ENCODE results near the gene ARSI.

The ARSI gene

GRCh38 chr5:150277043-150277442 lies 25.7 kb downstream of the ARSI start:
- no peak for TF ChIP-seq ZFX (IDR thresholded peaks at IDR 0.05)
- TF ChIP-seq, protein P1, sequence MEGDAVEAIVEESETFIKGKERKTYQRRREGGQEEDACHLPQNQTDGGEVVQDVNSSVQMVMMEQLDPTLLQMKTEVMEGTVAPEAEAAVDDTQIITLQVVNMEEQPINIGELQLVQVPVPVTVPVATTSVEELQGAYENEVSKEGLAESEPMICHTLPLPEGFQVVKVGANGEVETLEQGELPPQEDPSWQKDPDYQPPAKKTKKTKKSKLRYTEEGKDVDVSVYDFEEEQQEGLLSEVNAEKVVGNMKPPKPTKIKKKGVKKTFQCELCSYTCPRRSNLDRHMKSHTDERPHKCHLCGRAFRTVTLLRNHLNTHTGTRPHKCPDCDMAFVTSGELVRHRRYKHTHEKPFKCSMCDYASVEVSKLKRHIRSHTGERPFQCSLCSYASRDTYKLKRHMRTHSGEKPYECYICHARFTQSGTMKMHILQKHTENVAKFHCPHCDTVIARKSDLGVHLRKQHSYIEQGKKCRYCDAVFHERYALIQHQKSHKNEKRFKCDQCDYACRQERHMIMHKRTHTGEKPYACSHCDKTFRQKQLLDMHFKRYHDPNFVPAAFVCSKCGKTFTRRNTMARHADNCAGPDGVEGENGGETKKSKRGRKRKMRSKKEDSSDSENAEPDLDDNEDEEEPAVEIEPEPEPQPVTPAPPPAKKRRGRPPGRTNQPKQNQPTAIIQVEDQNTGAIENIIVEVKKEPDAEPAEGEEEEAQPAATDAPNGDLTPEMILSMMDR (conservative IDR thresholded peaks at IDR 0.05): no peak
- no peak overlapping the region for H3K27ac ChIP-seq

DNA sequence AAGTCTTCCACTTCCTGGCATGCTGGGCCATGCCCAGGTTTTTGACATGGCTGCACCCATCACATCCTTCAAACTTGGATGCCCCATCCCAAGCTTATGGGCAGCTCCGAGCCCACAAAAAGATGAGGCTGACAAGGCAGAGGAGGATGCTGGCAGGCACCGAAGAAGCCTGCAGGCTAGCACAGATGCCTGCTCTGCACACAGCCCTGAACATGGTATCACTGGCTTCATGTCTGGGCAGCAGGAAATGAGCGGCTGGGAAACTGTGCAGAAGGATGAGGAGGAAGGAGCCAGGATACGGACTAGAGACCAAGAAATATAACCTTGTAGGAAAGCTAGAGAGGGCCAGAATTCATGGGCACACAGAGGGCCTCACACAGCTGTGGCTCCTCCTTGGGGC lies 27.9 kb downstream of the ARSI start:
- no peak overlapping the region for H3K27ac ChIP-seq
- no peak for TF ChIP-seq ZFX (IDR thresholded peaks at IDR 0.05)
- TF ChIP-seq, protein P1 (conservative IDR thresholded peaks at IDR 0.05): no peak

DNA sequence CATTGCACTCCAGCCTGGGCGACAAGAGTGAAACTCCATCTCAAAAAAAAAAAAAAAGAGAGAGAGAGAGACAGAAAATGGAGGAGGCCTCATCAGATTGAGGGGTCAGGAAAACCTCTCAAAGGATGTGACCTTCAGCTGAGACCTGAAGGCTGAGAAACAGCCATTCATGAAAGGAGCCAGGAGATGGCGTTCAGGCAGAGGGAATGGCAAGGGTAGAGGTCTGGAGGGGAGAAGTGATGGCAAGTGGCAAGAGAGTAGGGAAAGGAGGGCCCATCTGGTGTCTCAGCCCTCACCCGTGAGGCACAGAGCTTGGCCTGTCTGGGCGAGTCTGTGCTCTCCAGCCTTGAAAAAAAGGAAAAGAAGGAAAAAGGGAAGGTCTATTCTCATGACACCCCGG lies 30.2 kb downstream of the ARSI start:
- TF ChIP-seq, protein P1 (conservative IDR thresholded peaks at IDR 0.05): no peak
- TF ChIP-seq ZFX (IDR thresholded peaks at IDR 0.05): no peak

DNA sequence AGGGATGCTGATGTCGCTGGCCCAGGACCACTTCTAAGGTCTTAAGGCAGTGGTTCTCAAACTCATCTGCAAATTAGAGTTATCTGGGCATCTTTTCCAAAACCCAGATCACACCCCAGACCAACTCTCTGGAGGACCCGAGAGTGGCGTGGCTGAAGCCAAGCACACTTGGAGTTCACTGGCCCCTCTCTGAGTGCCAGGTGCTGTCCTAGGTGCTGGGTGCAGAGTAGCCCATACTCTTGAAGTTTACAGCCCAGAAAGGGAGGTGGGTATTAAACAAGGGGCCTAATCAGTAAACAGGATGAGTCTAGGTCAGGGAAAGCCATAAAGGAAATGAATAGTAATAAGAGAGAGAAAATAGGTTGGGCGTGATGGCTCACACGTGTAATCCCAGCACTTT lies 30.8 kb downstream of the ARSI start:
- no peak overlapping the region for H3K27ac ChIP-seq
- TF ChIP-seq, protein P1 (conservative IDR thresholded peaks at IDR 0.05): no peak
- TF ChIP-seq ZFX (IDR thresholded peaks at IDR 0.05): no peak

More for the DNA sequence above, 30.2 kb downstream of the ARSI start:
- no peak overlapping the region for H3K27ac ChIP-seq

DNA sequence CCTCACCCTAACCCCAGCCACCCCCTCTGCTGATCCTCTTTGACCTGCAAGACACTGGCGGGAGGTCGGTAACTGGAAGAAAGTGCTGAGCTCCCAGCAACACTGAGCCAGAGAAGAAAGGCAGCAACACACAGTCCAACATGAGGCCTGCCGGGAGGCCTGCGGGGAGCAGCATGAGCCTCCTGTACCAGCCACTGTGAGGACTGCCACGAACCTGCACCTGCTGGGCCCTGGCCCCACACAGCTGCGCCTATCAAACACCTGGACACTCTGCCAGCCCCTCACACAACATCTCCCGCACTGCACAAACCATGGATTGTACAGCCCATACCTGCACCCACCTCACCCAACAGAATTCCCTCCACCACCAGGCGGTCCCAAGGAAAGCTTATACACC lies 31.4 kb downstream of the ARSI start:
- TF ChIP-seq, protein P1 (conservative IDR thresholded peaks at IDR 0.05): no peak
- TF ChIP-seq ZFX (IDR thresholded peaks at IDR 0.05): no peak
- H3K27ac ChIP-seq: no peak overlapping the region

- no peak overlapping the region for H3K27ac ChIP-seq
- TF ChIP-seq, protein P1 (conservative IDR thresholded peaks at IDR 0.05): no peak
- no peak for TF ChIP-seq ZFX (IDR thresholded peaks at IDR 0.05)
Observed at GRCh38 chr5:150270541-150271295, 32.0 kb downstream of the ARSI start.

GRCh38 chr5:150266871-150267291 lies 35.8 kb downstream of the ARSI start:
- TF ChIP-seq, protein P1 (conservative IDR thresholded peaks at IDR 0.05): no peak
- TF ChIP-seq ZFX (IDR thresholded peaks at IDR 0.05): no peak
- no peak overlapping the region for H3K27ac ChIP-seq
